PC-3 (cell line): Measurements from ENCODE around the gene CCDC80.

Experiments
- CTCF ChIP-seq: fragments of 300-600 bp; sonication (generic); conservative IDR thresholded peaks from 2 replicates; pipeline ENCODE4 v1.5.1; 2017; ENCODE audit warnings: antibody characterized with exemption, low read depth, mild to moderate bottlenecking, low read length
- EZH2 ChIP-seq: fragments of 300-600 bp; sonication (generic); IDR thresholded peaks from one replicate; pipeline ENCODE4 v1.6.1; 2017; ENCODE audit warnings: antibody characterized with exemption, mild to moderate bottlenecking, low read length; ENCODE audit not compliant: unreplicated experiment
- EZH2phosphoT487 ChIP-seq: fragments of 300-600 bp; sonication (generic); IDR thresholded peaks from 2 replicates; pipeline ENCODE4 v1.6.1; 2018; ENCODE audit warnings: mild to moderate bottlenecking, antibody characterized with exemption, low read length, borderline replicate concordance

GRCh38 chr3:112572701-112573100 lies 68.2 kb downstream of the CCDC80 start:
- TF ChIP-seq CTCF (no peak), EZH2phosphoT487 (no peak), EZH2 (no peak)
